Measurements from ENCODE around the gene FLNB.
"Not testable (repeated sequence)": the region's sequence is repeated elsewhere in the genome, so short reads cannot be mapped to it uniquely, and the experiment has no call there.

FLNB gene

DNA sequence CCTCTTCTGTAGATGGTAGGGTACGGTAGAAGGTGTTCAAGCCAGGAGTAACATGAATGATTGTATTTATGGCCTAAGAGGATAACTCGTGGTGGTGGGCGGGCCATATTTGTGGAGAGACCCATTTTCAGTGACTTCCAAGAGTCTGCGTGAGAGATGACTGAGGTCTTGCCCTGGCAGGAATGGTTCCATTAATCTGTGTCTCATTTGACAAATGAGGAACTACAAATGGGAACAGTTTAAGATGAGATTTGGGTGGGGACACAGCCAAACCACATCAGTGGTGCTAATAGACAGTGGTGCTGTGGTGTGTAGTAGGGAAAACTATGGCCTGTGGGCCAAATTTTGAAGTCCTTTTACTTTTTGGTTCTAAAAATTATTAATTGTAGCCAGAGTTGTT, 47.1 kb downstream of the FLNB start:
- no peak for DNase-seq

- not testable (repeated sequence) for DNase-seq
Measured at GRCh38 chr3:58055891-58056290, 47.7 kb downstream of the FLNB start.

DNA sequence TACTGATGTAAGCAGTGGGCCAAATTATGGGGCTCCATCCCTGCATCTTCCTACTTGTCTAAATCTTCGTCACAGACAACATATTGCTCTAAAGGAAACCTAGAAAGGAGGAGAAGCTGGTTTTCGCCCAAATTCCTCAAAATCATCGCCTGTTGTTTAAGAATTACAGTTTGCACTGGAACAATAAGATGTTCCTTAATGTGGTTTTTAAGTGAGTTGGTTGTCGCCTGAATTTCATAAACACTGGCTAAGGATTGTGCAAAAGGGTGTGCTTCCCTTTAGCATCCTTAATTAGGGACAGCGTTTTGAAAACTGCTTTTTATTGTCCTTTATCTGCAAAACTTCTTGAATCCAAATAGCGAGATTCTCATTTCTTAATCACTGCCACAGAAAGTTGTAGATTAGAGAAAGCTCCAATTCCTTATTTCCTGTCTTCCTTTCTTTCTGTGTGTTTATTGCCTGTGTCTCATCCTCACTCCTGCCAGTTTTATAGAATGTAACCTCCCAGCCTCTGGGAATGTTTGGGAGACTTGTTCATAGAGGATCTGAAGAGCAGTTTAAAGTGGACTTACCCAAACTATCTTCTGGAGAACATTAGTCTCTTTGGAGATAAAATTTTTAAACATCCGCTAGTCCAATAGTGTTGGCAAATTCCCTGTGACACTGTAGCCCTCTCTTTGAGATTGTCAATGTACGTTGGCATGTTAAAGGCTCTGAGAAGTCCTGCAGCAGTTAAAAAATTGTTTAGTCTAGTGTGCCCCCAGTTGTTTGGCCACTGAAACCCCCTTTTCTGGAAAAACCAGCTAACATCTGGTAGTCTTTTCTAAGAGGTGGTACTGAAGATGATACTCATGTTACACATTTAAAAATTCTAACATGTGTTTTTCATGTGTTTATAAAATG, 50.4 kb downstream of the FLNB start:
- no peak for DNase-seq

DNA sequence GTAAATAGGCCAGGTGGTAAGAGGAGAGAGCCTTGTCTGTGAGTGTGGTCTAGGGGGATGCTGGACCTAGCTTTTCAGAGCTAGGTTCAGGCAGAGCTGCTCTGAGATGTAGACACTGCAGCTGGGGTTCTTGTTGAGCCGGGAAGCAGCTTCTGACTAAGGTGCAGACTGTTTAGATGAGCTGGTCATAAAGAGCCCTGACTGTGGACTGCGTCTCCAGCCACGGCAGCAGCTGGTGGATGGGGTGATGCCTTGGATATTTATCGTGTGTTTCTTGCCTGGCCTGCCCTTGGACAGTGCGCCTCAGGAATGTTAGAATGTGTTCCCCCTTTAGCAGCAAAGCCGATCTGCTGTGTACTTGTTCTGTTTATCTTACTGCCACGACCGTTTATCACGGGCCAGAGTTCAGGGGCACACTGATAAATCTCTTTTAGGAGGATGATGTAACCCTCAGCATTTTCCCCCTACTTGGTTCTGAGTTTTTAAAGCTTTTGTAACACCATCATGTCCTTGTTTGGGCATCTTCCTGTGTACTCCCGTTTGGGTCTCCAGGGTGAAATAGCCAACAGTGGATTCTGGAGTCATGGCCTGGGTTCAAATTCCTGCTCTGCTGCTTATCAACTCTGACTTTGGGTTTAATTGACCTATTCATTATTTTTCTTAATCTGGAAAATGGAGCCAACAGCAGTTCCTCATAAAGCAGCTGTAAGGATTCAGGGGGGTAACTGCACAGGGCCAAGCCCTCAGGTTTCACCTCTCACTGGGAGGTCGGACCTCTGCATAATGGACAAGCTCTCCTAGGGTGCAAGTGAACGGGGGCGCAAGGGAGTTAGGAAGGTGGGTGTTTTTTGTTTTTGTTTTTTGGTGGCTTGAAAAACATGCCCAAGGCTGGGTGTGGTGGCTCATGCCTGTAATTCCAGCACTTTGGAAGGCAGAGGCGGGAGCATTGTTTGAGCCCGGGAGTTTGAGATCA, 51.4 kb downstream of the FLNB start:
- DNase-seq: no peak

- no peak for DNase-seq
Measured at GRCh38 chr3:58062472-58062871, 54.2 kb downstream of the FLNB start.

DNA sequence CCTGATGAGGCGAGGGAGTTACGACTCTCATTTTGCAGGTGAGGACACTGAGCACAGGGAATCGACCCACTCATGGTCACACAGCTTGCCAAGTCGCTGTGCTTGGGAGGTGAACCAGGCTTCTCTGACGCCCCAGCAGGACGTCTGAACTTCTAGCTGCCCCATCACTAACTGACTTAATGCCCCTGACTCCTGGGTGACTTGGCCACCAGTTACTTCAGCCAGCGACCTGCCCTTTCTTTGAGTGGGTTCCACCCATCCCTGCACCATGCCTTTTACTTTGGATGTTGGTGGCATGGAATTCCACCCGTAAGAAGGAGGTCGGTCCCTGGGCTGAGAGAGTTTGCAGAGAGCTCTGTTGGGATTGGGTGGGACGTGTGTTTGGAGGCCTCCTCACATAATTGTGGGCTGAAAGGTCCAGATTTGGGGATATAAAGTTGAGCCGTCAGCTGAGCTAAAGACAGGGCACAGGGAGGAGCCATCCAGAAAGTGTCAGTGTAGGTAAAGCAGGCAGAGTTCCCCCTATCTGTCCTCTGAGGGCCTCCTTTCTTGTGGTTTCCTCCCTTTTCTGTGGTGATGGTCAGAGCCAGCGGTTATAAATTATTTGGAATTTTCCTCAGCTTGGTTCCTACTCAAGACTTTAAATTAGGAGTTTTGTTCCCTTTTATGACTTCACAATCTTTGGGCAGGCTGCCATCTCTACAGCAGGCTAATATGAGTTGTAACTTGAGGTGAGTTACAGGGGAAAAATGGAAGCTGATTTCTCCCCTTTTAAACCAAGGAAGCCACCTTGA, 55.0 kb downstream of the FLNB start:
- no peak for DNase-seq

- DNase-seq: no peak
Measured at GRCh38 chr3:58064923-58065638, 56.9 kb downstream of the FLNB start.

- no peak for DNase-seq
Measured at GRCh38 chr3:58065700-58066167, 57.5 kb downstream of the FLNB start.

DNA sequence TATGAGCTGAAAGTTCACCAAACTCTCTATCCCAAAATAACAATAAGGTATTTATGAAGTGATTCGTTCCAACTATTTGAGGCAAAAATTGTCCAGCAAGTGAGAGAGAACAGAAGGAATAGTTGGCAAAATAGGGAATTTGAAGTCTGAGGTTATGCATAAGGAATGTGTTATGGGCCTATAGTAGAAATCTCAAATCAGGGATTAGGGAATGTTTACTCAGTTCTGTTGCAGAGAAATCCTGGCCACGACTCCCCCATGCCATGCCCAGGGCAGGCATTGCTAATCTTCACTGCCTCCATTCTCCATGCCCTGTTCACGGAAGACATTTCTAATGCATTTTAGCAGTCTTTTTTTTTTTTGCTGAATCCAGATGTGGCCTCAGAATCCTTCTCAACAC, 58.6 kb downstream of the FLNB start:
- DNase-seq: no peak

- no peak for DNase-seq
Measured at GRCh38 chr3:58068122-58068809, 60.0 kb downstream of the FLNB start.

DNA sequence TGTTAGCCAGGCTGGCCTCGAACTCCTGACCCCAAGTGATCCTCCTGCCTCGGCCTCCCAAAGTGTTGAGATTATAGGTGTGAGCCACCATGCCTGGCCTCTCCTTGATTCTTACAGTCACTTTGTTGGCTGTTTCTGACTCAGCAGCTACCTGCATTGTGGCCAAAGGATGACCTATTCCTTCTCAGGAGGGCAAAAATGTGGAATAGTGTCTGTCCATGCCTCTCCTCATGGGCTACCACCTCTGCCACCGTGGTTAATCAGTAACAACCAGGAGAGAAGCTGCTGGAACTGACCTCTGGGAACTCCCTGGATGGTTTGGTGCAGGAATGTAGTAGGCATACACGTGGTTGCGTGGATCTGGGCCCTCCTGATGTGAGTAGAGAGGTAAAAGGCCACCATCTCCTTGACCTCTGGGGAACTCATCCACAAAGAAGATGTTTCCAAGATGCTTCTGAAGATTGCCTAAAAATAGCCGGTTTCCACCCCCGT, 63.3 kb downstream of the FLNB start:
- DNase-seq: no peak

GRCh38 chr3:58072052-58072762, 64.0 kb downstream of the FLNB start:
- DNase-seq: no peak

GRCh38 chr3:58072763-58073130, 64.5 kb downstream of the FLNB start:
- no peak for DNase-seq

- DNase-seq: no peak
Measured at GRCh38 chr3:58073301-58074108, 65.3 kb downstream of the FLNB start.

- no peak for DNase-seq
Measured at GRCh38 chr3:58074116-58074715, 66.0 kb downstream of the FLNB start.

DNA sequence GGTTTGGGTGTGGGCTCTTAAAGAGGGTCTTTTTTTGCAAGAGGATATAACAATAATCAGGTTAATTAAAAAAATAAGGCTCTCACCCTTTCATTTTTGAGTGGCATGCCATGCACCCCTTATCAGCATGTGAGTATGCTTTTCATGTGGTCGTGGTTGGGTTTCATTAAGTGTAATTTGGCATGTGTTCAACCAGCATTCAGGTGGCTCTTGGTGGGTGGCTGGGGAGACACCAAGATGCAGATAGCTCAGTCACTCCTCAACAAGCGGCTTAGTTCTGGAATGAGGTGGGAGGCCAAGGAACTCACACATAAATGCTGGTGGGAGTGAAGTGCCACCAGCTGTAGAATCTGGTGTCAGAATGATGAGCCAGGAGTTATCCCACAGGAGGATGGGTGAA, 66.8 kb downstream of the FLNB start:
- DNase-seq: peak; percentile 8

DNA sequence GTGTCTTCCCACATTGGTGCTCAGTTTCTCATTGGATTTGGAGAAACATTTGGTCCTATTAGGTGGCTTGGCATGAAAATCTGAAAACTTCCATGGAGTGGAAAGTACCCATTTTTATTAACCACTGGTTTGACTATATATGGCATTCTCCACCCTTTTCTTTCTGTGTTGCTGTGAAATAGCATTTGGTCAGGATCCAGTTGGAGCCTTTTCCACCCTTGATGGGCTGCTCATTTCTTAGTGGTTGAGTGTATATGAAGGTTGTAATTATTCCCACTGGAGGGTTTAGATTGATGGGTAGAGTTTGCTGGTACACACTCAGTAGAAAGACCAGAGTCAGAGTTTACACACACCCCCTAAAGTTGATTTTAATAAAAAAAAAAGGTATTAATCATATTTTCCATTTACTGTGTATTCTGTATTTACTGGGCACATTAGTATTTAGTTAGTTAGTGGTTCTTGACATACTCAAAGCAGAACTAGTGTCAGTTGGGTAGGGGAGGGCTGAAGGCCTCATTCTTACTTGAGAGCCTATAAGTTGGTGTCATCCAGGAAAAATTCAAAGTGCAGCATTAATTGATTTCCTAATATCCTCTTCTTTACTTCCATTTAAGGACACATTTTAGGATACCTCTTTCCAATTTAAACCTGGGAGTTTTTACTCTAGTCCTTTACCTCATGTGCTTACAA, 69.5 kb downstream of the FLNB start:
- DNase-seq: no peak

- DNase-seq: no peak
Measured at GRCh38 chr3:58078610-58079009, 70.4 kb downstream of the FLNB start.

- DNase-seq: no peak
Measured at GRCh38 chr3:58079773-58080172, 71.6 kb downstream of the FLNB start.
